ENCODE results near the gene PSTPIP1.

GRCh38 chr15:77042955-77043920 is 48.3 kb downstream of the PSTPIP1 start:
- TF ChIP-seq POLR2AphosphoS5 (IDR thresholded peaks at IDR 0.05) (no peak), CTCF (IDR thresholded peaks at IDR 0.05) (no peak), POLR2A (IDR thresholded peaks at IDR 0.05; ENCODE audit: low read depth) (no peak), EP300 (IDR thresholded peaks at IDR 0.05) (no peak)
